NCI-H526 treated with DMSO at 0.1 percent for 48 hours (cell line): Measurements from ENCODE around the gene IRF2BP2.

Experiments
- DNase-seq: peaks from one replicate; lab custom pipeline; 2025; lab: John Stamatoyannopoulos, UW

IRF2BP2 gene

DNA sequence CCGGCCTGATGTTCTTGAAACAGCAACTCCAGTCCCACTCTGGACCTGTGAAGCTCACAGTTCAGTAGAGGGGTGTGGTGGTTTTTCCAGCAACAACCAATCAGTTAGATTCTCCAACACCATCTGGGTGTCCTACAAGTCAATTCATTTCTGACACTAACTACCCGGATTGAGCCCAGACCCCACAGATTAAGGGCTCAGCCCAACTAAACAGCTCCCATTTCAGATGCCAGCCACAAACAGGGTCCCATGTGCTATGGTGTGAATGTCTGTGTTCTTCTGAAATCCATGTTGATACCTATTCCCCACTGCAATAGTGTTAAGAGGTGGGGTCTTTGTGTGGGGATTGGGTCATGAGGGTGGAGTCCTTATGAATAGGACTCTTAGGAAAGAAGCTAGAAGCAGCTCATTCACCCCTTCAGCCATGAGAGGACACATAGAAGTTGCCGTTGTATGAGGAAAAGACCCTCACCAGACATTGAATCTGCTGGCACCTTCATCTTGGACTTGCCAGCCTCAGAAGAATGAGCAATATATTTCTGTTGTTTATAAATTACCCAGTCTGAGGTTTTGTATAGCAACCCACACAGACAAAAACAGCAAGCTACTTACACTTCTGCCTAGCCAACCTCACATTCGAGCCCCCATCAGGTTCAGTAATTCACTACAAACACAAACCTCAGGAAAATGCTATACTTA, 53.6 kb downstream of the IRF2BP2 start:
- no peak for DNase-seq

DNA sequence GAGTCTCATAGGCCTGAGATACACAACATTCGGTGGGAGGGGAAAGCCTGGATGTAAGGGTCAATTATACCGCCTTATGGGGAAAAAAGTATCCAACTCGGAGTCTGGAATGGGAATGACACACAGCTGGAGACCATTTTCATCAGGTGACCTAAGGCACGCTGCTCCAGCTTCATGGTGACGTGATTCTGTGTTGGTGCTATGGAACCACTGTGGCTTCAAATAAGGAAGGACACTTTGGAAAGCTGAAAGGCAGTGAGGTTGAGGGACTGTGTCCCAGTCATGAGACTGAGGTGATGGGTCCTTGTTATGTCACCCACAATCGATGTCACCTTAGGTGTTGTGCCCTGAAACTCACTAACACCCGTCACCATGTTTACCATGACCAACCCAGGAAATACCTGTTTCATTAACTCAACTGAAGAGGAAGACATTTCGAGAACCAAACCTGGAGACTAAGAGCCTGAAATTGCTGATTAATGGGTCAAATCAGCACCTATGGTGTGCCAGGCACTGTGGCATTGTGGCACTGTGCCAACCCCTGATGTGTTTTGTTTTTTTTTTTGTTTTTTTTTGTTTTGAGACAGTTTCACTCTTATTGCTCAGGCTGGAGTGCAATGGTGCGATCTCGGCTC, 54.5 kb downstream of the IRF2BP2 start:
- DNase-seq: no peak

DNA sequence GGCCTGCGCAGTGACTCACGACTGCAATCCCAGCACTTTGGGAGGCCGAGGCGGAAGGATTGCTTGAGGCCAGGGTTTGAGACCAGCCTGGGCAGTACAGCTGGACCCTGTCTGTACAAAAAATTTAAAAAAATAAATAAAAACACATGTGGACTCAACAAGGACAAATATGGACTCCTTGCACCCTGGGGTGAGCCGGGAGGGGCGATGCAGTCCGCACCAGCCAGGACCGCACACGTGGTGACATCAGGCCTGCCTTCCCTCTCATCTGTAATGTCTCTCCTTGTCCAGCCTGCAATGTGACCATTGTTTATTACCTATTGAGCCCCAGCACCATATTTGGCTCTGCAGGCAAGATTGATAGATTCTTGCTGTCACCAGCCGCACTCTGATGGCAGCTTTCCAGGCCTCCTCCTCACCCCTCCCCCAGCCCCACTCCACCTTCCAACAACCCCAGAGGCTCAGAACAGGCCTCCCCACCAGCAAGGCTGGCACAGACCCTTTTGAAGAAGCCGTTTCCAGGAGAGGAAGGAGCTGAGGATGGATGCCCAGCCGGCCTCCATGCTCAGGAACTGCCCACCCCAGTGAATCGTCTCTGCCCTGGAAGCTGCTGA, 55.2 kb downstream of the IRF2BP2 start:
- DNase-seq: no peak
